SH-SY5Y (cell line): Measurements from ENCODE around the gene TNFRSF18.

Source experiments
- GATA2 ChIP-seq: IDR thresholded peaks from 2 replicates; pipeline ENCODE4 v1.6.1; 2011; ENCODE audit warnings: mild to moderate bottlenecking, low read depth, low read length
- GATA3 ChIP-seq: IDR thresholded peaks from 2 replicates; pipeline ENCODE4 v1.6.1; 2011; ENCODE audit warnings: low read depth, mild to moderate bottlenecking, low read length, moderate library complexity

Gene TNFRSF18

GRCh38 chr1:1213345-1214265, 7.2 kb upstream of the TNFRSF18 start, which contains the start of gene TNFRSF4:
Gene TNFRSF4 (minus strand): TSS chr1:1214153. CDS start chr1:1214127, 26 bp downstream.
- TF ChIP-seq GATA3 (no peak), GATA2 (no peak)

- TF ChIP-seq GATA2 (no peak), GATA3 (no peak)
Measured at GRCh38 chr1:1212780-1213344, 6.5 kb upstream of the TNFRSF18 start.

- TF ChIP-seq GATA2 (no peak), GATA3 (no peak)
Measured at GRCh38 chr1:1211541-1212441, 5.4 kb upstream of the TNFRSF18 start.

- TF ChIP-seq GATA3: no peak
- TF ChIP-seq GATA2: no peak
Measured at GRCh38 chr1:1210726-1211540, 4.5 kb upstream of the TNFRSF18 start.

GRCh38 chr1:1208713-1209433, 2.5 kb upstream of the TNFRSF18 start:
- no peak for TF ChIP-seq GATA2
- no peak for TF ChIP-seq GATA3

GRCh38 chr1:1207571-1207892, 1.1 kb upstream of the TNFRSF18 start:
- TF ChIP-seq GATA2 (no peak), GATA3 (no peak)

GRCh38 chr1:1206966-1207531, 657 bp upstream of the TNFRSF18 start:
- TF ChIP-seq GATA3 (no peak), GATA2 (no peak)

- TF ChIP-seq GATA2: no peak
- no peak for TF ChIP-seq GATA3
Measured at GRCh38 chr1:1205769-1206375, 520 bp downstream of the TNFRSF18 start.

- no peak for TF ChIP-seq GATA2
- no peak for TF ChIP-seq GATA3
Measured at GRCh38 chr1:1204998-1205768, 1.2 kb downstream of the TNFRSF18 start.

GRCh38 chr1:1204425-1204920, 1.9 kb downstream of the TNFRSF18 start:
- TF ChIP-seq GATA2 (no peak), GATA3 (no peak)
